Stimulated activated CD4-positive, alpha-beta T cell treated with anti-CD3 and anti-CD28 coated beads, Interleukin-4, amount 100 ng/mL, for 4 hours (primary cell): Measurements from ENCODE around the gene CRABP2.

Experiments
- DNase-seq, 2 experiments: peaks; one replicate each; pipeline ENCODE4 v3.0.0-alpha.2; 2020

CRABP2 gene

DNA sequence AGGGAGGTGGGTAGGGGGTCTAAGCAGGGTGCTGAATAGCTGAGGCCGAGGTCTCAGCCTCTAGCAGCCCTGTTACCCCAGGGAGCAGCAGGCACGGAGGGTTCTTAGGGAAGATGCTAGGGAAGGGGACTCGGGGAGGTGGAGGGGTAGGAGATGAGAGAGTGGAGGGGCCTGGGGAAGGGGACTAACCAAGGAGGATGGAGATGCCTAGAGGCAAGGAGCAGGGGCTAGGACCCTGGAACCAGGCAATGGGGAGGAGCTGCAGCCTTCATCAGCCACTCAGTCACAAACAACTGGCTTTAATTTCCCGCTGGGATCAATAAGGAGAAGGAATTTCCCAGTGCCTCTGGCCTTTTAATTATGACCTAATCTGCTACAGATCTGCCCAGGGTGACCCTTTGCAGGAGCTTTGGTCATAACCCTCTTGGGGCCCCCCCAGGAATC, 2.9 kb upstream of the CRABP2 start:
- DNase-seq = no peak

DNA sequence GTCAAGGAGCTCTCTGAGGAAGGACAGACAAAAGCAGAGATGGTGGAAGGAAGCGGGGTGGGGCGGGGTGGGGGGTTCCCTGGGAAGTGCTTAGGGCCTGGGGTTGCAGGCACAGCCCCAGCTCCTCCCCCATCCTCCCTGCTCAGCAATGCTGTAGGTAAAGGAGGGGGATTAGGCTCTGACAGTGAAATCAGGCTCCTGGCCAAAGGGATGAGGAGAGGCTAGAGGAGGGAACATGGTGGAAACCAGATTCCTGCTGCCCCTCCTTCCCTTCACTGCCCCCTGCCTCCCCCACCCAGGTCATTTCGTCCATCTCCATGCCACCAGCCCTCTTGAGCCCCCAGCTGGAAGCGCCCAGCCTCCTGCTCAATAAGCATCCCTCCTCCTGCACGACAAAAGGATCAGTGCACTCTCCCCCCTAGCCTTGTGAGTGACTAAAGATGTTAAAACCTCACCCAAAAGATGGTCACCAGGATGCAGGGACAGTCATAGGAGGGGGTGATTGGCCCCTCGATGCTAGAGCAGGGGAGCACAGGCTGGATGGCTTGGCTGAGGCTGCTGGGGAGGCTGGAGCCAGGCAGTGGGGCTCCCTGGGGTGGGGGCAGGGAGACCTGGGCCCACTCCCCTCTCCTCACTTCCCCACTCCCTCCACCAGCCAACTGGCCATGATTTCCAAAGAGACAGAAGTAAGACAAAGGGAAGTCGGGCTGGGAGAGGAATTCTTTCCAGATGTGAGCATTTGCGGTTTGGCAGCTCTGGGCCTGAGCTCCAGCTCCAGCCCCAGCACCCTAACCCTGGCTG, 2.2 kb upstream of the CRABP2 start:
- DNase-seq = no peak

DNA sequence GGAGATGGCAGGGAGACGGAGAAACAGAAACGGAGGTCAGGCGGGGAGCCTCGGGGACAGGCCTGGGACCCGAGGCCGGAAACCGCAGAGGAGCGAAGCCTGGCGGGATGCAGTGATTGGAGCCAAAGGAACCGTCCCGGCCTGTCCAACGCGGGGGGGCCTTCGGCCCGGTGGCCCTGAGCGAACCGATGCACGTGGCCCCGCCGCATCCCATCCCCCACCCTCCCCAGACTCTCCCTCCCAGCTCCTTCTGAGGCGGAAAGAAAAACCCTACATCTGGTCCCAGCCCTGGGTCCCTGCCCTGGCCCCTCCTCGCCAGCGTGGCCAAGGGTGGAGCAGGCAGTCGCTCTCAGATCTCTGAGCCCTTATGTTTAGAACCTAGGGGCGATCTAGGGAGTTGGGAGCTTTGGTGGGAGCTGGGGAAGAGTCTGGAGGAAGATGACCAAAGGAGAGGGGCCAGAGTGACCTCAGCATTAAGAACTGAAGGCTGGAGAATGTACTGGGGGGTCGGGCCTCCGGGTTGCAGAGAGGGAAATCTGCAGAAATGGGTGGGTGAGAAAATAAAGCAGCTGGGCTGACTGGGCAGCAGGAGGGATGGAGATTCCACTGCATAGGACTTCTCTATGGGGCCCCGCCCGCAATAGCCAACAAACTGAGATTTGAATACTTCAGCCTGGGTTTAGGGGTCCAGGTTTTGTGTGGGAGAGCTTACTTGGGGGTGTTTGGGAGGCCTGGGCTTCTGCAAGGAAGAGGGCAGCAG, 1.5 kb upstream of the CRABP2 start:
- DNase-seq = peak in 1 of 2 experiments; percentile 29

DNA sequence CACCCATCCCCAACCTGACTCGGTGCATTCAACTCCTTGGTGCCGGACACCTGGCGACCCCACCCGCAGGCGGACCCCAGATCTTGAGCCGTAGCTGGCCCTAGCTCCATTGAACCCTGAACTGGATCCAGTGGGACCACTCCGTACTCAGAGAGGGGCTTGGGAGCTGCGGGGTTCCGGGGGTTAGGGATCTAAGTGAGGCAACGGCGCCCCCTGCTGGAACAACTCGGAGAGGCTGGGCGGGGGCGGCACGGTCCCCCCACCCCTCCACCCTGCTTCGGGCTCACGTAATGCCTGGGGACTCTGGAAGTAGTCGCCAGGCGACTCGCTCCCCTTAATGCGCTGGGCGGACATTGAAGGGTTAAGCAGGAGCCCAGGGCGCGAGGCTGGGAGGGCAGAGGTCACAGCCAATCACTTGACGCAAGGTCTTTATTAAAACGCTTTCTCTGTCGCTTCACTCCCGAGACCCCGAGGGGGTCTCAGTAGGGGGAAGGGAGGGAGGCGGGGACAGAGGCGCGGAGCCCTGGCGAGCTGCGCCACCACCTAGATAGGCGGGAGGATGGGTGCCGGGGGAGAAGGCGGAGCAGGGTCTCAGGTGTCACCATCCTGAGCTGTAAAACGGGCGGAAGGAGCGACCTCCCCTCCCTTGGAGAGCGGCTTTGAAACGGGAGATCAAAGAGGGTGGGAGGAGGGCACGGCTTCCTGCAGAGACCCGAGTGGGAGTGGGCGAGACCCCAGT, 704 bp upstream of the CRABP2 start:
- DNase-seq = peak; percentile 54 to 74

DNA sequence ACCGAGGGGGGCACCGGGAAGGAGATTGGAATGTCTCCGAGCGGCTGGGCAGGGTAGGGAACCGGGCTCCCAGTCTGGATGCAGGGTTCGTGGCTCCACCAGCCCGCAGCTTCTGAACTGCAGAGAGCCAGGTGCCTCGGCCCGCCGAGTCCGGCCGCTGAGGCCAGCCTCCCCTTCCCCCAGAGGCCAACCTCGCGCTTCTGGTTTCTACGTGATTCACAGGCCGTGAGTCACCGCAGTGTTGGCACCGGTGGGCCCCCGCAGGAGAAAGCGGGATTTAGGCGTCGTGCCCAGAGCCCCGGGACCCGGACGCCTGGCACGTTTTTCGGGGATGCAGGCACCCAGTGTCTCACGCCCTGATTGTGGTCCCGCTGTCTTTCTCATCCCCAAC, 458 bp downstream of the CRABP2 start:
- peak; percentile 33 to 36 for DNase-seq

DNA sequence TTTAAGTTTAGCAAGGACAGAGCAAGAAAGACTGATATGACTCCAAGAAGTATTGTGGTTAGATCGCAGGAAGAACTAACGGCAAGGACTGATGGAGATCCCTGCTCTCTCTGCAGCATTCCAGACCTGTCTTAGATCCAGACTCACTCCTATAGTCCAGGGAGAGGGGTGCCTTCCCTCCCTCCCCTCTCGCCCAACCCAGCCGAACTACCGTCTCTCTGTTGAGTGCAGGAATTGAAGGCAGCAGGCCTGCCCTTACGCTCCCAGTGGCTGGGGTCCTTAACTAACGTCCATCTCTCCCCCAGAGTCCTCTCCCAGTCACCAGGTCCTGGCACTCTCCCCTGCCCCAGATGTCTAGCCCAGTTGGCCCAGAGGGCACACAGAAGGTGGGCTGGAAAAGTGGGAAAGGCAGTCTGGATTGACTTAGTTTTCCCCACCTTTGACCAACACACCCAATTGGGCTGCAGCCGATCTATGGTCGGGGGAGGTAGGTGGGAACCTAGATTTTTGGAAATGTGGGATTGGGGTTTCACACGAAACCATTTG, 1.1 kb downstream of the CRABP2 start:
- no peak for DNase-seq

DNA sequence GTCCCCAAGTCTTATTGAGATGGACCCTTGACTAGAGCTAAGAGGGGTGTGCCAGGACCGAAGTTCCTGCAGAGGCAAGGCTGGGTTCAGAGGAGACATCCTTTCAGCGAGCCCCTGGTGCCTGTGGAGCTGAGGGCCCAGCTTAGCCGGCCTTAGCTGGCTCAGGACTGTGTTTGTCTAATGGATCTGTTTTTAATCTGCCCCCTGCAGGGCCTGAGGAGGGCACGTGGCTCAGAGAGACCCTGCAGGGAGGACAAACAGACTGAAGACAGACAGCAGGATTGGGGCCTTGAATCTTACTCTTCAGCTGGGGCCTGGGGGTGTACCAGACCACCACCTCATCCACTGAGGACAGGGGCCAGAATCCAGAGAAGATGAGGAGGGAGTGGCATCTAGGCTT, 1.6 kb downstream of the CRABP2 start:
- DNase-seq = no peak

DNA sequence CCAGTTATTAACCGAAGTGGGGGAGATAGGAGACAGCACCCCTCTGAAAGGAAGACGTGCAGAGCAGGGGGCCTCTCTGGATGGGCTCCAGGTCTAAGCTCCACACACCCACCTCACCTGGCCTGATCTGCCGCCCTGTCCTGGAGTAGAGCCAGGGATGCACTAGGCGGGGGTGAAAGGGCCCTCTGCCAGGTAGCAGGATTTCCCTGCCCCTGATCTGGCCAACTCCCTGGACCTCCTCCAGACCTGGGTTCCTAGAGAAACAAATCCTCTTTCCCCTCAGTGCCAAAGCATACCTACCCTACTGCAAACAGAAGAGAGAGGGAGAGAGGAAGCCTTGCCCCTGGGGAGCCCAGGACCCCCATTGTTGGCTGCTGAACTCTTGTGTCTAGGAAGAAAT, 2.0 kb downstream of the CRABP2 start:
- no peak for DNase-seq

DNA sequence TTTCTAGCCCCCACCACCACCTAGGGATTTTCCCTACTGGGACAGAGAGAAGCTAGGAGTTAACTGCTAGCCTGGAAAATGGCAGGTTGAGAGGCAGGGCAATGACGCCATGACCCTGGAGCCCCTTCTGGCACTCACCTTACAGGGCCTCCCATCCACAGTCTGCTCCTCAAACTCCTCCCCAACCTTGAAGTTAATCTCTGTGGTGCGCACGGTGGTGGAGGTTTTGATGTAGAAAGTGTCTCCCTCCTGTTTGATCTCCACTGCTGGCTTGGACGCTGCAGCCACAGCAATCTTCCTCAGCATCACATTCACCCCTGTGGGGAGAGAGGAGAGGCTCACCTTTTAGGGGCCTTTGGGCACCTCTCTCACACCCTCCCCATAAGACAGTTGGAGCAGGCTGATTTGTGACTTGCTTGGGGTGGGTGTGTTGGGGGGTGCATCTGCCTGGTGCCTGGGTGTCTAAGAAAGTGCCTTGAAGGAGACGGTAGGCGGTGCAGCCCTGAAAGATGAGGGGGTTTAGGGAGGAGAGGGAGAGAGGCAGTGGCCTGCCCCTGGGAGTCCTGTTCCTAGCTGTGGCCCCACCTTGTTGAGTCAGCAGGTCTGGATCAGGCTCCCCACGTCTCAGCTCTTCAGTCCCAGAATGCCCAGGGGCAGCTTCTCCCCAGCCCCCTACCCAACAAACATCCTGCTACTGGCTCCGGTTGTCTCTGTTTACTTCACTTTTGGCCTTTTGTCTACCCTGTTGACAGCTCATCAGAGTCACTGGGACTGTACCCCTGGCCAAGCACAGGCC, 4.4 kb downstream of the CRABP2 start:
- no peak for DNase-seq

DNA sequence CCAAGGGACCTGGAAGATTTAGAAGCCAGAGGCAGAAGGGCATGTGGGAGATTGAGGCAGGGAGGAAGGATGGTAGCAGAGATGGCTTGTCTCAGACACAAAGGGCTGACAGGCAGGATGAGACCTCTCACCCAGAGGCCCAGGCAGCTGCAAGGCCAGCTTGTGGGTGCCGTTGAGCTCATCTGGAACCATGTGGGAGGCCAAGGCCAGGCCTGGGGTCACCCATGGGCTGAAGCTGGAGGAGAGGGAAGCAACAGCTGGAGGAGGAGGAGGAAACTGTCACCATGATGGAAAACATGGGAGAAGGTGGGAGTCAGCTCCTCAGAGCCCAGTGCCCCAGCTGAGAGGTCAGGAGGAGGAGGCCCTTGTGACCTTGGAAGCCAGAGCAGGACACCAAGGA, 6.4 kb downstream of the CRABP2 start:
- DNase-seq = no peak

DNA sequence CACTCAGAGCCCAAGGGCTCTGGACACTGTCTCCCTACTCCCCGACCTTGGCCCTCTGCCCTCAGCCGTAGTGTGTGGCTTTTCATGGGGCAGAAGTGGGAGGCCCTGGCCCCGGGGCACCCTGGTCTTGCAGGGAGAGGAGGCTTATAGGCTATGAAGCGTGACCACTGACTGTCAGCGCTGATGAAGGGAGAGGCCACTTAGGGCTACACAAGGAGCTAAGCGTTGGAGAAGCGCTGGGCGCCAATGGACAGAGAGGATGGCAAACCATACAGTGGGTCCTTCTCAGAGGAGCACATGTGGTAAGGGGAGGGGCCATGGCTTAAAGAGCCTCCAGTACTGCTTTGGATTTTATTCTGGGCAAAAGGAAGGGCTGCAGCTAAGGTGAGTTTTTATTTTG, 7.9 kb downstream of the CRABP2 start:
- DNase-seq = no peak

DNA sequence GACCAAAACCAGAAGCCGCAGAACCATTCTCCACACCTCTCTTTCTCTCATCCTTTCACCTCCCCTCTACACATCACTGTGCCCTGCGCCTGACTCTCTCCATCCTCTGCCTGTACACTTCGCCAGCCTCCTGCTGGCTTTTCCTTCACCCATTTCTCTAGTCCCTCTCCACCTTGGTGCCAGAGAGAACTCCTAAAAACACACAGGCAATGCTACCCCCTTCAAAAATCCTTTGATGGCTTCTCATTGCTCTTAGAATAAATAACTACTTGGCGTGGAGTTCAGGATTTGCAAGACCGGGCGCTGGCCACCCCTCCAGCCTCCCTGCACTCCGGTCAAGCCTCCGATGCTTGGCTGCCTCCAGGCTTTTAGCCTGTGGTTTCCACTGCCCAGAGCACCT, 8.6 kb downstream of the CRABP2 start:
- no peak for DNase-seq

DNA sequence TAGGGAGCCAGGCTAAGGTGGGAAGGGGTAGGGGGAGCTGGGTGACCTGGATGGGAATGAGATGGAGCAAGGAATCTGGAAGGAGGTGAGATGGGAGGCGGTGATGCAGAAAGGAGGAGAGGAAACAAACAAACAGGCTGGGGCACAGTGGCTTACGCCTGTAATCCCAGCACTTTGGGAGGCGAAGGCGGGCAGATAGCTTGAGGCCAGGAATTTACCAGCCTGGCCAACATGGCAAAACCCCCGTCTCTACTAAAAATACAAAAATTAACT, 10.8 kb downstream of the CRABP2 start:
- no peak for DNase-seq

DNA sequence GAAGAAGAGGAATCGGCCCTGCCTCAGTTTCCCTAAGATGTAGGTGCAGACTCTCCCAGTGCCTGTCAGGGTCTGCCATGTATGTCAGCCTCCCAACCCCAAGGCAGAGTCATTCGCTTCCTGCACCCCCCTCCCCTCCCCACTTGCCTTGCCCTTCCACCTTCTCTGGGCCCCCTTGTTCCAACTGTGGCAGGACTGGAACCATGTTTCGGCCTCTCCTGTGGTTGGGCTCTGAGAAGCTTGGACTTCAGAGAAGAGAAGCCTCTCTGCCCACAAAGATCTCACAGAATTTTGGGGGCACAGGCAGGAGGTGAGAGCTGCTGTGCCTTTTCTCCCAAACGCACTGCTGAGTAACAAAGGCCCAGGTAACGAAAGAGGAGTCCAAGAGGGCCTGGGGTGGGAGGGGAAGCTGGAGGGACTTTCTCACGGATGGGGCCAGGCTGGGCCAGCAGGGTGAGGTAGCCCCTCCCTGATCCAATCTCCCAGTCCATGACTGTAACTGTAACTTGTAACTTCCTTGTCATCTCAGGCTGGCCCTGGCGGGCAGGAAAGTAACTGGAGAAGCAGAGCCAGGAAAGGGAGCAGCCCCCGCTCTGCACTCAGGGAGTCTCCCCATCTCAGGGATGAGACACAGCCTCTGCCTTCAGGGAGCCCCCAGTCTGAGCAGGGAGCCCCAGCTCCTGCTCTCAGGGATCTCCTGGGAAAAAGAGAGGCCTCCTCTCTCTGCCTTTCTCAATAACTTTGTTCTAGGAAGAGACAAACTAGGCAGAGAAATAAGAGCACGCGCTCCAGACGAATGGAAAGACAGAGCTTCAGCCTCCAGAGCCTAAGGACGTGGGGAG, 11.3 kb downstream of the CRABP2 start:
- DNase-seq = no peak

DNA sequence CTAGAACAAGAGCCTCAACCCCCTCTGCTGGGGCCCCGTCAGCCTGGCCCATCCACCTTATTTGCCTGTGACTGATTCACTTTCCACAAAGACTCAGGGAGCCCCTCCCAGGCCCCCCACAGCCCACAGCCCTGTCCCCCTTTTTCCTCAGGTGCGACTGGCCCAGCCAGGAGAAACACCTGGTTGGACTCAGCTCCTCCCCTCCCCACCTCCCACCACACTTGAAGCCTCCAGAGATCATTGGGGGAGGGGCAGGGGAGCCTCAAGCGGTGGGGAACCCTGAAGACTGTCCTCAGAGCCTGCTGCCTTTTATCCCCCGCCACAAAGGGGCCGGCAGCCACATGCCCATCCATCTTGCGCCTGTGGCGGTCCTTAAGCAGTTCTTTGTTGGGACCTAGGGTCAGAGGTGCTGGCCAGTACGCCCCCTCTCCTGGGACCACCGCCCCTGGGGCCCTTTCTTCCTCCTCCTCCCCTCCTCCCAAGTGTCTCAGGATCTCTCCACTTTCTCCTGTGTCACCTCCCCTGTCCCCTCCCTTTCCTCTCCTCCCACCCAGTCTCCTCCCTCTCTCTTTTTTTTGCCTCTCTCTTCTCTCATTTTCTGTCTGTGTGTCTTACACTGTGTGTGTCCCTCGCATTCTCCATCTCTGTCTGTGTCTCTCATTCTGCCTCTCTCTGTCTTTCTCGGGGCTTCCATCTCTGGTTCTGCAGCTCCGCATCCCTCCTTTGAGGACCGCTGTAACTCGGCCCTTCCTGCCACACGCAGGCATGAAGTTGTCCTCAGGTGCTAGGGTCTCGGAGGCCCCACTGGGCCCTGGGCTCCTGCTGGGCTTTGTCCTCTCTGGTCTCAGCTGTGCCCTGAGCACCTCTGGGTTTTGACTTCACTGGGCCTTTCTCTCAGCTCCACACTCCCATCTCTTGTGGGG, 12.2 kb downstream of the CRABP2 start:
- DNase-seq = no peak

DNA sequence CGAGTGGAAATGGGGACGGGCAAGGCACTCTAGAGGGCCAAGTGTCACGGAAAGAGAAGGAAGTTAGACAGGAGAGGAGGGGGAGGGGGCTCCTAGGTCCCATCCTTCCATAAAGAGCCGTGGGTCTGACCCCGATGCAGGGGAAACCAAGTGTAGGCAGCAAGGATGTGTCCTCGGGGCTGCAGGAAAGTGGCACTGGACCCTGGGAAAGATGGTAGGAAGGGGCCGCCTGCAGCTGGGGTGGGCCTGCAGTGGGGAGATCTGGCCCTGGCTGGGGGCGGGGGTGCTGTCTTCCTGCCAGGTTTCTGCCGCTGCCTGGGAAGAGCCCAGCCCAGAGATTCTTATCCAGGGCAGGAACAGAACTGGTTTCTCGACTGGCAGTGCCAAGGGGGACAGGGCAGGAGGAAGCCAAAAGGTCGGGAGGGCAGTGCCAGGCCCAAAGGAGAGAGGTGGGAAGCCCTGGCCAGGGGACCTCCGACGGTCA, 12.9 kb downstream of the CRABP2 start:
- DNase-seq = no peak

DNA sequence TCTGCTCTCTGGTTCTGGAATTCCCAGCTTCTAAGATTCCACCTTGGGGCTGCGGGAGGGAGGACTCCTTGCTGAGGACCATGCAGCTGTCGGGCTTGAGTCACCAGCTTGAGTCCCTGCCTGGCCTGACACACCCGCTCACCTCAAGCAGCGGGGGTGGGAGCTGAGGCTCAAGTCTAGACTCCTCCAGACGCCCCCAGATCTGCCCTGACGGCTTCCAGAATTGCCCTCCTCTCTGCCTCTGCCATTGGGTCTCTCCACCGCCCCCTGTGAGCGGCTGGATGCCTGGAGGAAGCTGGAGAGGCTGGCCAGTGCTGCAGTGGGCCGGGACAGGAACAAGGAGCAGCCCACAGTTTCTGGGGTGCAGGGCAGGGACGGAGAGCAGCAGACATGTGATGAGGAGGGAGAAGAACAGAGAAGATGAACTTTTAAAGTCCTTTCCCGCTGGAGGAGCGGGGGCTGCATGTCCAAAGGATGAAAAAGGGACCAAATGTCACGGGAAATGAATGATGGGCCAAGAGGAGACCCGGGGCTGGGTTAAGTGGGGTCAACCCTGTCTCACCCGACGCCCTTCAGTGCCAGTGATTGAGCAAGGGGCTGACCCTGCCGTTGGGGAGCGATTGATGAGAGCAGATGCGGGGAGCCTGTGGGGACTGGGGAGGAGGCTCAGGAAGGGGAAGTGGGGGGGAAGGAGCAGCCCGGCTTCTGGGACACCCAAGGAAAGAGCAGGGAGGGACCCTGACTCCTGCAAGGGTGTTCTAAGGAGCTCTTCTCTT, 13.5 kb downstream of the CRABP2 start:
- DNase-seq = no peak

DNA sequence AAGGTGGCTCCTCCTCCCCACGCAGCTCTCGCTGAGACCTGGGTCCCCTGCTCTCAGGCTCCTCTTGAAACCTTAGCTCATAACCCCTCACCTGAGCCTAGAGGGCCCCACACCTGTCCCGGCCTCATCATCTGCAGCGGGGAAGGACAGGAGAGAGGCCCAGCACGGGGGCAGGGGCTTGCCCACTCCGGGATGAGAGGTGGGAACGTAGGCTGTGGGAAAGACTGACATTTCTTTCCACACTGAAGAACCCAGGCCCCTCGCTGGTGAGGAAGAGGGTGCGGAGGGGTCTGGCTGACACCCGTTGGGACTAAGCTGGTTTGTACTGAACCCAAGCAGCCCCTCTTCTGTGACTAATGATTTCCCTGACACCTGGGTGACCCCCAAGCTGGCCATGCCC, 14.2 kb downstream of the CRABP2 start:
- no peak for DNase-seq

DNA sequence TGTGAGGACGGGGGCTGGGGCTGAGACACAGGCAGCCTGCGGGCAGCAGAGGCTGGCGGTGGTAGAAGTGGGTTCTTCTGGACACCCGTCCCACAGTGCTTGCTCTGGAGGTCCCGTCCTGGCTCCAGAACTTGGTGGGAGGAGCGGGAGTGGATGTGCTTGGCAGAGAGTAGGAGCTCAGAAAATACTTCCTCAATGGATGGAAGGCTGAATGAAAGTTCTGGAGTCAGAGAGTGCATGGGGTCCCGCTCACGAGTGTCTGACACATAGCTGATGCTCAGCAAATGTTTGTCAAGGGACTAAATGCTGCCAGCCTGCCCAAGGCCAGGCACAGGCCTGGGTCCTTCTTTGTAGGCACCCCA, 14.7 kb downstream of the CRABP2 start:
- DNase-seq = no peak
